BJ (cell line): ENCODE measurements around the gene NMNAT3. TPM values are rescaled to one million over a fixed set of nuclear protein-coding genes. Genes with fewer than 3 reads are reported as not detected.
A peak's percentile ranks its signal among the peaks of the same experiment; 100 is the strongest.

Experiments
- CTCF ChIA-PET: fragments of 350-600 bp; formaldehyde crosslinking; extraction: SDS; loops from one replicate; lab custom pipeline; 2021; ENCODE audit warnings: antibody characterized with exemption, inconsistent platforms; lab: Yijun Ruan, JAX
- POLR2A ChIA-PET: fragments of 300-600 bp; sonication (Branson Sonifier 250); formaldehyde crosslinking; extraction: SDS; loops from one replicate; lab custom pipeline; 2021; ENCODE audit warnings: antibody characterized with exemption; lab: Charles Lee
- DNase-seq: peaks from one replicate; pipeline ENCODE4 v3.0.0-alpha.2; 2011; ENCODE audit warnings: low read depth
- H3K27me3 ChIP-seq: 2 replicates; pipeline ENCODE4 v1.6.0; 2011; ENCODE audit warnings: low read length; ENCODE audit not compliant: control insufficient read depth, insufficient read depth
- H3K36me3 ChIP-seq: 2 replicates; pipeline ENCODE4 v1.5.1; 2011; ENCODE audit warnings: low read length; ENCODE audit not compliant: control insufficient read depth, insufficient read depth
- H3K4me3 ChIP-seq: 2 replicates; pipeline ENCODE4 v1.5.1; 2011; ENCODE audit warnings: low read depth, mild to moderate bottlenecking, control low read depth, low read length
- polyA plus RNA-seq: library from polyadenylated mRNA; depleted of rRNA; stranded (reverse); fragments of >200 nt; gene quantifications from 2 replicates; pipeline ENCODE4 v1.2.3, GENCODE V29; 2011
- TF ChIP-seq, protein P1 (sequence below): IDR thresholded peaks from 2 replicates; pipeline ENCODE4 v1.5.1; 2011; ENCODE audit warnings: low read depth, mild to moderate bottlenecking, control low read depth, inconsistent platforms, low read length, moderate library complexity; ENCODE audit not compliant: insufficient read depth

The NMNAT3 gene
- polyA plus RNA-seq, 1 experiment, result 0.61 TPM

- POLR2A ChIA-PET, result no interaction called here
- Histone ChIP-seq H3K36me3 (no peaks in the 10 kb centered on the region), H3K27me3 (no peaks in the 10 kb centered on the region), H3K4me3 (no peak overlapping the region)
- TF ChIP-seq, protein P1, sequence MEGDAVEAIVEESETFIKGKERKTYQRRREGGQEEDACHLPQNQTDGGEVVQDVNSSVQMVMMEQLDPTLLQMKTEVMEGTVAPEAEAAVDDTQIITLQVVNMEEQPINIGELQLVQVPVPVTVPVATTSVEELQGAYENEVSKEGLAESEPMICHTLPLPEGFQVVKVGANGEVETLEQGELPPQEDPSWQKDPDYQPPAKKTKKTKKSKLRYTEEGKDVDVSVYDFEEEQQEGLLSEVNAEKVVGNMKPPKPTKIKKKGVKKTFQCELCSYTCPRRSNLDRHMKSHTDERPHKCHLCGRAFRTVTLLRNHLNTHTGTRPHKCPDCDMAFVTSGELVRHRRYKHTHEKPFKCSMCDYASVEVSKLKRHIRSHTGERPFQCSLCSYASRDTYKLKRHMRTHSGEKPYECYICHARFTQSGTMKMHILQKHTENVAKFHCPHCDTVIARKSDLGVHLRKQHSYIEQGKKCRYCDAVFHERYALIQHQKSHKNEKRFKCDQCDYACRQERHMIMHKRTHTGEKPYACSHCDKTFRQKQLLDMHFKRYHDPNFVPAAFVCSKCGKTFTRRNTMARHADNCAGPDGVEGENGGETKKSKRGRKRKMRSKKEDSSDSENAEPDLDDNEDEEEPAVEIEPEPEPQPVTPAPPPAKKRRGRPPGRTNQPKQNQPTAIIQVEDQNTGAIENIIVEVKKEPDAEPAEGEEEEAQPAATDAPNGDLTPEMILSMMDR, result no peak
- no peak for DNase-seq
- CTCF ChIA-PET, result no interaction called here
Measured at GRCh38 chr3:139633511-139633910, 44.3 kb downstream of the NMNAT3 start.

DNA sequence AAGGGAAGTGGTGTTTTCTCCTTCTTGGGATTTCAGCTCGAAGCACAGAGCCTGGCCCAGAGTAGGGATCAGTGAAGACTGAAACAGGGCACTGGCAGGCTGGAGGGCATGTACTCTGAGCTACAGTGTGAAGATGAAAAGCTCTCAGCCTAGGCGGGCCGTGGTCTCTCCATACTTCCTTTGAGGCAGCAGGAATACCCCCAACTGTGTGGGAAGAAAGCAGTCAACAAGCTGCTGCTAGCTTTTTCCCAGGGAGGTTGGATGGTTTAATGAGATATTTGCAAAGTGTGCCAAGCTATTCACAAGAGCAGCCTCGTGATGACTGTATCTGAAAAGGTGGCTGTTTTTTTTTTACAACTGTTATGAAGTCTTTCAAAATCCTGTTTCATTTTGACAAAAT is 47.2 kb downstream of the NMNAT3 start:
- ChIA-PET CTCF (interaction anchor here (0.6 to 1.1 kb wide), 2 partner anchors 25 to 69 kb away, joined by 3 read pairs; no protein-coding TSS in a partner anchor), POLR2A (no interaction called here)
- no peak for DNase-seq
- H3K36me3 ChIP-seq, result no peaks in the 10 kb centered on the region
- H3K4me3 ChIP-seq, result no peak overlapping the region
- TF ChIP-seq, protein P1, result no peak
- no peaks in the 10 kb centered on the region for H3K27me3 ChIP-seq

GRCh38 chr3:139629033-139629432 is 48.7 kb downstream of the NMNAT3 start:
- no peak overlapping the region for H3K4me3 ChIP-seq
- H3K27me3 ChIP-seq, result no peaks in the 10 kb centered on the region
- ChIA-PET POLR2A (no interaction called here), CTCF (interaction anchor here (0.6 to 0.9 kb wide), 2 partner anchors 8 to 18 kb away, joined by 3 read pairs; no protein-coding TSS in a partner anchor)
- no peak for DNase-seq
- no peaks in the 10 kb centered on the region for H3K36me3 ChIP-seq
- TF ChIP-seq, protein P1, result peak; percentile 31; the same call in 1 of the 2 replicates

DNA sequence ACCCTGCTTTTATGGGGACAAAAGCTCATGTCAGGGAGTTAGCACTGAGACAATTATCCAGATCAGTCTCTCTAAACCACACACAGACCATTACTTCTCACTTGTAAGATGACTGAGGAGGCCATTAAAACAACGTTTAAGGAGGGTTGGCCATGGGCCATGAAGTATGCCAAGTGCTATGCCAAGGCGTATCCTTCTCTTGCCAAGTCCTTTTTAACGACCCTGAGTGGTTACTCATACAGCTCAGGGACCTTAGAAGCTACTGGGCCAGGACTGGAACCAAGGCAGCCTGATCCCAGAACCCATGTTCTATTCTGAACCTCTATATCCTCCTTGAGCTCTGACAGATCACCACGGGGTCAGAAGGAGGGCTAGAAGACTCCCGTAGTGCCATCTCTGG is 50.0 kb downstream of the NMNAT3 start:
- no peak for DNase-seq
- CTCF ChIA-PET, result interaction anchor here (1.1 kb wide), 1 partner anchor 29 kb away, joined by 3 read pairs; no protein-coding TSS in a partner anchor

GRCh38 chr3:139620438-139620837 is 57.3 kb downstream of the NMNAT3 start:
- no peak for DNase-seq
- no peak overlapping the region for H3K4me3 ChIP-seq
- no peaks in the 10 kb centered on the region for H3K27me3 ChIP-seq
- POLR2A ChIA-PET, result no interaction called here
- CTCF ChIA-PET, result interaction anchor here (0.6 to 0.9 kb wide), 2 partner anchors 9 to 280 kb away, joined by 3 read pairs; no protein-coding TSS in a partner anchor
- H3K36me3 ChIP-seq, result no peaks in the 10 kb centered on the region
- TF ChIP-seq, protein P1, result no peak

More for the DNA sequence above, 50.0 kb downstream of the NMNAT3 start:
- Histone ChIP-seq H3K36me3 (no peaks in the 10 kb centered on the region), H3K4me3 (no peak overlapping the region), H3K27me3 (no peaks in the 10 kb centered on the region)
- POLR2A ChIA-PET, result no interaction called here
- TF ChIP-seq, protein P1, result no peak
